Progenitor cell of endocrine pancreas (in vitro differentiated cells): Measurements from ENCODE around the gene RBP4. TPM values are rescaled to one million over a fixed set of nuclear protein-coding genes. Genes with fewer than 3 reads are reported as not detected.
A peak's percentile ranks its signal among the peaks of the same experiment; 100 is the strongest.

Source experiments
- DNase-seq: peaks from one replicate; pipeline ENCODE4 v3.0.0; 2021; ENCODE audit warnings: low spot score; ENCODE audit not compliant: unreplicated experiment
- H3K27ac Mint-ChIP-seq: 2 replicates; pipeline ENCODE4 v1.8.0; 2021; ENCODE audit warnings: mild to moderate bottlenecking, moderate library complexity, mixed read lengths
- H3K27me3 Mint-ChIP-seq: 2 replicates; pipeline ENCODE4 v1.8.0; 2021; ENCODE audit warnings: mixed read lengths
- H3K36me3 Mint-ChIP-seq: 2 replicates; pipeline ENCODE4 v1.8.0; 2022; ENCODE audit warnings: mixed read lengths; ENCODE audit not compliant: insufficient read depth
- H3K4me1 Mint-ChIP-seq: 2 replicates; pipeline ENCODE4 v1.8.0; 2021; ENCODE audit warnings: low read depth, mixed read lengths
- H3K4me3 Mint-ChIP-seq: 2 replicates; pipeline ENCODE4 v1.8.0; 2021; ENCODE audit warnings: low read depth, mild to moderate bottlenecking, moderate library complexity, mixed read lengths
- H3K9me3 Mint-ChIP-seq: 2 replicates; pipeline ENCODE4 v1.8.0; 2021; ENCODE audit warnings: low read depth, mixed read lengths
- total RNA-seq: library from RNA; stranded (reverse); gene quantifications from 2 replicates; pipeline ENCODE4 v1.2.1, GENCODE V29; 2021
- TF ChIP-seq, protein P1 (sequence below): fragments of 200-600 bp; sonication (generic); IDR thresholded peaks from one replicate; pipeline ENCODE4 v1.5.0; 2021; ENCODE audit warnings: antibody characterized with exemption, mild to moderate bottlenecking; ENCODE audit not compliant: unreplicated experiment

RBP4 gene
- total RNA-seq, 1 donor from 2014 or later: 0.72 TPM

DNA sequence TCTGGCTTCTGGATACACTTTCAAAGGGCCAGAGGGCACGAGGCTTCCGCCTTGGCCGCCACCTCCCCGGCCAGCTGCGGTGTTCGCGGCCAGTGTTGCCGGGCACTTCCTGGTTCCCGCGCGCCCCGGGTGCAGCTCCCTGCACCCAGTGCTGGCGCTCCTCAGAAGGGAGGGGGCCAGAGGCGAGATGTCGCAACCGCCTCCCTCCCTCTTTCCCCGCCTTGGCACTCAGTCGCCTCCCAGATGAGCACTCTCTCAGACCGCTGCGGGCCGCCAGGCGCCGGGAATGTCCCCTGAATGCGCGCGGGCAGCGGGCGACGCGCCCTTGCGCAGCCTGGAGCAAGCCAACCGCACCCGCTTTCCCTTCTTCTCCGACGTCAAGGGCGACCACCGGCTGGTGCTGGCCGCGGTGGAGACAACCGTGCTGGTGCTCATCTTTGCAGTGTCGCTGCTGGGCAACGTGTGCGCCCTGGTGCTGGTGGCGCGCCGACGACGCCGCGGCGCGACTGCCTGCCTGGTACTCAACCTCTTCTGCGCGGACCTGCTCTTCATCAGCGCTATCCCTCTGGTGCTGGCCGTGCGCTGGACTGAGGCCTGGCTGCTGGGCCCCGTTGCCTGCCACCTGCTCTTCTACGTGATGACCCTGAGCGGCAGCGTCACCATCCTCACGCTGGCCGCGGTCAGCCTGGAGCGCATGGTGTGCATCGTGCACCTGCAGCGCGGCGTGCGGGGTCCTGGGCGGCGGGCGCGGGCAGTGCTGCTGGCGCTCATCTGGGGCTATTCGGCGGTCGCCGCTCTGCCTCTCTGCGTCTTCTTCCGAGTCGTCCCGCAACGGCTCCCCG lies 34.4 kb downstream of the RBP4 start, which contains the start of gene FFAR4:
Gene FFAR4, plus strand, starts transcription at position 231 of the 842 bp plus-strand sequence. Its CDS starts 56 bp downstream, at position 287.
- no peak for DNase-seq
- Mint-ChIP-seq H3K4me3 (peak within 1 kb of the TSS; percentile 57), H3K4me1 (peaks cover 6% of the 10 kb centered on the region), H3K27me3 (peaks cover 82% of the 10 kb centered on the region), H3K36me3 (no peaks in the 10 kb centered on the region), H3K9me3 (no peaks in the 10 kb centered on the region), H3K27ac (peak within 1 kb of the TSS; percentile 62)
- TF ChIP-seq, protein P1, sequence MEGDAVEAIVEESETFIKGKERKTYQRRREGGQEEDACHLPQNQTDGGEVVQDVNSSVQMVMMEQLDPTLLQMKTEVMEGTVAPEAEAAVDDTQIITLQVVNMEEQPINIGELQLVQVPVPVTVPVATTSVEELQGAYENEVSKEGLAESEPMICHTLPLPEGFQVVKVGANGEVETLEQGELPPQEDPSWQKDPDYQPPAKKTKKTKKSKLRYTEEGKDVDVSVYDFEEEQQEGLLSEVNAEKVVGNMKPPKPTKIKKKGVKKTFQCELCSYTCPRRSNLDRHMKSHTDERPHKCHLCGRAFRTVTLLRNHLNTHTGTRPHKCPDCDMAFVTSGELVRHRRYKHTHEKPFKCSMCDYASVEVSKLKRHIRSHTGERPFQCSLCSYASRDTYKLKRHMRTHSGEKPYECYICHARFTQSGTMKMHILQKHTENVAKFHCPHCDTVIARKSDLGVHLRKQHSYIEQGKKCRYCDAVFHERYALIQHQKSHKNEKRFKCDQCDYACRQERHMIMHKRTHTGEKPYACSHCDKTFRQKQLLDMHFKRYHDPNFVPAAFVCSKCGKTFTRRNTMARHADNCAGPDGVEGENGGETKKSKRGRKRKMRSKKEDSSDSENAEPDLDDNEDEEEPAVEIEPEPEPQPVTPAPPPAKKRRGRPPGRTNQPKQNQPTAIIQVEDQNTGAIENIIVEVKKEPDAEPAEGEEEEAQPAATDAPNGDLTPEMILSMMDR: no peak

DNA sequence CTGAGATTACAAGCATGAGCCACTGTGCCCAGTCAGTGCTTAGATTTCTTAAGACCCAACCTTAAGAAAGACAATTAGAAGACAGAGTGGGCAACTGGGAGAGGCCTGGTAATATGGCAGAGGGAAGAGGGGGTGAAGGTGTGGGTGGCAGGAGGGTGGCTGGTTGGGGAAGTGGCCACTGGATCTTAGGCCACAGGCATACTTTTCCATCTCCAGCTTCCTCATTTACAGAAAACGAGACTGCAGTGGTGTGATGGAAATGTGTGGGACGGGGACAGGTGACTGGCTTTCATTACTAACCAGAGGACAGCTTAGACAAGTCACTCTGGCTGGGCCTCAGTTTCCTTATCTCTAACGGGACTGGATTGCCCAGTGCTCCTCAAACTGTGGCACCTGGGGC lies 35.6 kb downstream of the RBP4 start:
- no peak for DNase-seq
- TF ChIP-seq, protein P1: no peak
- no peak overlapping the region for H3K4me3 Mint-ChIP-seq
- peaks cover 75% of the 10 kb centered on the region for H3K27me3 Mint-ChIP-seq
- H3K4me1 Mint-ChIP-seq: peaks cover 4% of the 10 kb centered on the region
- no peaks in the 10 kb centered on the region for H3K36me3 Mint-ChIP-seq
- H3K9me3 Mint-ChIP-seq: no peaks in the 10 kb centered on the region
- no peak overlapping the region for H3K27ac Mint-ChIP-seq

DNA sequence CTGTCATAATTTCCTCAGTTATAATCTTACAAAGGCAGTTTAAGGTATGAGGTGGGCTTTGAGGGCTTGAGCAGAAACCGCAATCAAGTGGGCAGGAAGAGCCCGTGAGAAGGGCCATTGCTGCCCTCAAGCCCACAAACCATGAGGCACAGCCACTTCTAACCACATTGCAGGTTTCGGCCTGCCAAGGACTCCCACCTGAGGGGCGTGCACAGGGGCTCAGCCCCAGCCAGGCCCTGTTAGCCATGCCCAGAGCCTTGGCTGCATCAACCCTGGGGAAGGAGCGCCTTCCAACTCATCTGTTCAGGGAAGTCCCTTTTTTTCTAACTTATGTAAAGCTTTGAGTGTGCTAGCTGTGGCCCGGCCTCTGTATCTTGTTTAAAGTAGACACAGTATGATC lies 40.5 kb downstream of the RBP4 start:
- Mint-ChIP-seq H3K4me1 (no peaks in the 10 kb centered on the region), H3K27ac (no peak overlapping the region), H3K9me3 (peaks cover 5% of the 10 kb centered on the region), H3K27me3 (peaks cover 32% of the 10 kb centered on the region), H3K36me3 (no peaks in the 10 kb centered on the region), H3K4me3 (no peak overlapping the region)
- TF ChIP-seq, protein P1: no peak
- no peak for DNase-seq

DNA sequence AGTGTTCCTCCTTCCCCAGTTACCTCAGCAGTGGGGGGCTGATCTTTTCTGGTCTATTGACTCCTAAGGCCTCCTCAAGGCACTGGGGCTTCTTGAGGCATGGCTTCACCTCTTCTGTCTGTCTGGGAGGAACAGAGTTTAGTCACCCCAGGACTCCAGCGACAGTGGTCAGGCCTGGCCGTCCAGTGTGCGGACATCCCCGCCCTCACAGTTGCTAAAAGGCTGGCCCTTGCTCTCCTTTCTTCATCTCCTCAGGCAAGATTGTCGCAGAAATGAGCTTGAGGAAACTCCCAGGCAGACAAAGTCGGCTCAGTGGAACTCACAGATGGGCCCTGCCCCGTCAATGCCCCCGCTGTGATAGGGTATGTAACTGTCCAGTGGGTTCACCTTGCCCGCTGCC lies 41.5 kb downstream of the RBP4 start:
- H3K27ac Mint-ChIP-seq: no peak overlapping the region
- no peak overlapping the region for H3K4me3 Mint-ChIP-seq
- no peak for DNase-seq
- TF ChIP-seq, protein P1: no peak
- no peaks in the 10 kb centered on the region for H3K36me3 Mint-ChIP-seq
- H3K9me3 Mint-ChIP-seq: peaks cover 5% of the 10 kb centered on the region
- H3K4me1 Mint-ChIP-seq: peaks cover 2% of the 10 kb centered on the region
- peaks cover 22% of the 10 kb centered on the region for H3K27me3 Mint-ChIP-seq

DNA sequence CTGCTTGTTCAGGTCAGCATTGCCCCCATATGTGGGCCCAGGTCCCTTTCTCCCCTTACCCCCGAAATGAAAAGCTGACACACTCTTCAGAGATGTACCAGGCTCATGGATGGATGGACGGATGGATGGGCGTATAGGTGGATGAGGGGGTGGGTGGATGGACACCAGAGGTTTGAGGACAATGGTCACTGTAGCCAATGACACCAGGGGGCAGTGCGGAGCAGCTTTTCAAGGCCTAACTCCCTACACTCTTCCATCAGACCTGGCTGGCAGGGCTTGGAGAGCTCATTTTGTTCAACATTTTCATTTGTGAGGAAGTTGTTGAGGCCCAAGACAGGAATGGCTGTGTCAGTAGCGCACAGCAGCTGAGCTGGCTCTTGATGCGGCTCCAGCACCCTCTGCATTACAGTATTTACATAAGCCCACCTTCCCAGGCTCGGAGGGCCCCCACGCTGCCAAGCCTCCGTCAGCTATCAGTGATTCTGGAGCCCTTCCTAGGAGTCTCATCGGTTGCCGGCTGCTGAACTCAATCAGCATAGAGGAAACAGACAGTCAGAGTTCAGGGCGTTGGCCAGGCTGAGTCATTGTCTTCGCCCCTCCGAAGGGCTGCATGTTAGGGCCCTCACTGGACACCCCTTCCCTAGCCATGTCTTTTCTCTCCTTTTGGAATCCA lies 46.1 kb downstream of the RBP4 start:
- Mint-ChIP-seq H3K27ac (no peak overlapping the region), H3K27me3 (peaks cover 3% of the 10 kb centered on the region), H3K9me3 (peaks cover 5% of the 10 kb centered on the region), H3K36me3 (no peaks in the 10 kb centered on the region), H3K4me3 (no peak overlapping the region), H3K4me1 (peaks cover 2% of the 10 kb centered on the region)
- TF ChIP-seq, protein P1: peak; percentile 80
- DNase-seq: peak; percentile 67
